Measurements from ENCODE around the gene TFF3. TPM values are rescaled to one million over a fixed set of nuclear protein-coding genes. Genes with fewer than 3 reads are reported as not detected.
A peak's percentile ranks its signal among the peaks of the same experiment; 100 is the strongest.

The TFF3 gene
- total and polyA plus RNA-seq, 5 donors from 2014 or later: not detected

- H3K9me3 ChIP-seq (ENCODE audit: control insufficient read depth in 2 of 2, low read length in 2 of 2): no peaks in the 10 kb centered on the region
- H3K4me1 ChIP-seq (ENCODE audit: control insufficient read depth, insufficient read depth, low read length, poor library complexity, severe bottlenecking): no peaks in the 10 kb centered on the region
- no peak overlapping the region for H3K4me3 ChIP-seq (ENCODE audit: low read depth, low read length)
- peaks cover 0 to 2% (median 0%) of the 10 kb centered on the region in 7 donors for H3K9me3 Mint-ChIP-seq
- H3K4me3 Mint-ChIP-seq: no peak overlapping the region
- peak overlapping the region in 1 of 3 donors; percentile 48 for H3K27ac Mint-ChIP-seq
- no peak for ATAC-seq (ENCODE audit: low read depth in 2 of 2)
- peaks cover 62% of the 10 kb centered on the region for H3K36me3 Mint-ChIP-seq
- no peaks in the 10 kb centered on the region for H3K27me3 Mint-ChIP-seq
- no peaks in the 10 kb centered on the region for H3K4me1 Mint-ChIP-seq
- H3K27me3 ChIP-seq (ENCODE audit: control insufficient read depth, insufficient read depth, low read length): no peaks in the 10 kb centered on the region
- peaks cover 72% of the 10 kb centered on the region for H3K36me3 ChIP-seq (ENCODE audit: control insufficient read depth, insufficient read depth, low read length)
- no peak overlapping the region for H3K27ac ChIP-seq (ENCODE audit: insufficient read depth, low read length, poor library complexity, severe bottlenecking)
- DNase-seq: no peak
Observed at GRCh38 chr21:42285569-42286245, 29.5 kb downstream of the TFF3 start.

DNA sequence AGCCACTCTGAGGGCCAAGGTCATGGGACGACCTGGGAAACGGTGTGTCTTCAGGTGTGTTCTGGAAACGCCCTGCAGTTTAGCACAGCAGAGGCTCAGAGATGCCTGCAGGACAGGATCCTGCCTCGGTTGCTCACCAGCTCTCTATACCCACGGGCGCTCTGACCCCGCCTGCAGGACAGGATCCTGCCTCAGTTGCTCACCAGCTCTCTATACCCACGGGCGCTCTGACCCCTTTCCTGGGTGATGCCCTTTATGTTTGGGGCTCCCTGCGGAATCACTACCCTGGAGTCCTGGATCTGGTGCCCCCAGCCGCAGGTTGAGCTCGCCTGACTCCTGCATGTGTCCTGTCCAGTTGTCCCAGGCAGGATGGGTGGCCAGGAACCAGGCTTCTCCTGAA is 32.5 kb downstream of the TFF3 start:
- Histone ChIP-seq H3K27me3 (ENCODE audit: control insufficient read depth, insufficient read depth, low read length) (no peaks in the 10 kb centered on the region), H3K4me1 (ENCODE audit: control insufficient read depth, insufficient read depth, low read length, poor library complexity, severe bottlenecking) (no peaks in the 10 kb centered on the region), H3K36me3 (ENCODE audit: control insufficient read depth, insufficient read depth, low read length) (peaks cover 62% of the 10 kb centered on the region), H3K9me3 (ENCODE audit: control insufficient read depth in 2 of 2, low read length in 2 of 2) (no peaks in the 10 kb centered on the region), H3K4me3 (ENCODE audit: low read depth, low read length) (no peak overlapping the region), H3K27ac (ENCODE audit: insufficient read depth, low read length, poor library complexity, severe bottlenecking) (no peak overlapping the region)
- Mint-ChIP-seq H3K27me3 (no peaks in the 10 kb centered on the region), H3K27ac (peak overlapping the region in 1 of 3 donors; percentile 26), H3K9me3 (peaks cover 0 to 2% (median 0%) of the 10 kb centered on the region in 7 donors), H3K4me3 (no peak overlapping the region), H3K4me1 (no peaks in the 10 kb centered on the region), H3K36me3 (peaks cover 46% of the 10 kb centered on the region)
- no peak for ATAC-seq (ENCODE audit: low read depth in 2 of 2)
- DNase-seq: no peak

DNA sequence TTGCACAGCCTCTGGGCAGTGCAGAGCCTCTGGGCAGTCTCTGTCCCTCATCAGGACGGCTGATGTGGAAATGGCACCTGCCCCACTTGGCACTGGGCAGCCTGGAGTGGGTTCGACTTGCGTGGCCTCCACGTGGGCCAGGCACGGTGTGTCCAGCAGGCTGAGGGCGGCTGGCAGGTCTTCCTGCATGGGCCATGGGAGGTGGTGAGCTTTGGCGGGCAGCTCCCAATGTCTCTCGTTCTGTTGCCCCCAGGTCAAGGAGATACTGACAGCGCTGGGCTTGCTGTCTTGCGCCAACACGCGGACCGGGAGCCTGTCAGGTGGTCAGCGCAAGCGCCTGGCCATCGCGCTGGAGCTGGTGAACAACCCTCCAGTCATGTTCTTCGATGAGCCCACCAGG is 33.2 kb downstream of the TFF3 start:
- no peaks in the 10 kb centered on the region for H3K4me1 Mint-ChIP-seq
- H3K9me3 Mint-ChIP-seq: peaks cover 0 to 2% (median 0%) of the 10 kb centered on the region in 7 donors
- Histone ChIP-seq H3K27me3 (ENCODE audit: control insufficient read depth, insufficient read depth, low read length) (no peaks in the 10 kb centered on the region), H3K27ac (ENCODE audit: insufficient read depth, low read length, poor library complexity, severe bottlenecking) (no peak overlapping the region), H3K36me3 (ENCODE audit: control insufficient read depth, insufficient read depth, low read length) (peaks cover 59% of the 10 kb centered on the region), H3K9me3 (ENCODE audit: control insufficient read depth in 2 of 2, low read length in 2 of 2) (no peaks in the 10 kb centered on the region), H3K4me3 (ENCODE audit: low read depth, low read length) (no peak overlapping the region), H3K4me1 (ENCODE audit: control insufficient read depth, insufficient read depth, low read length, poor library complexity, severe bottlenecking) (no peaks in the 10 kb centered on the region)
- DNase-seq (no peak), ATAC-seq (ENCODE audit: low read depth in 2 of 2) (no peak)
- no peak overlapping the region for H3K27ac Mint-ChIP-seq
- H3K36me3 Mint-ChIP-seq: peaks cover 46% of the 10 kb centered on the region
- H3K4me3 Mint-ChIP-seq: peak overlapping the region in 1 of 4 donors; percentile 21
- no peaks in the 10 kb centered on the region for H3K27me3 Mint-ChIP-seq

- Mint-ChIP-seq H3K9me3 (peaks cover 0 to 2% (median 0%) of the 10 kb centered on the region in 7 donors), H3K4me3 (no peak overlapping the region), H3K36me3 (peaks cover 41% of the 10 kb centered on the region), H3K4me1 (no peaks in the 10 kb centered on the region), H3K27ac (no peak overlapping the region), H3K27me3 (no peaks in the 10 kb centered on the region)
- H3K9me3 ChIP-seq (ENCODE audit: control insufficient read depth in 2 of 2, low read length in 2 of 2): no peaks in the 10 kb centered on the region
- ATAC-seq (ENCODE audit: low read depth in 2 of 2) (no peak), DNase-seq (no peak)
- no peaks in the 10 kb centered on the region for H3K4me1 ChIP-seq (ENCODE audit: control insufficient read depth, insufficient read depth, low read length, poor library complexity, severe bottlenecking)
- H3K27me3 ChIP-seq (ENCODE audit: control insufficient read depth, insufficient read depth, low read length): no peaks in the 10 kb centered on the region
- H3K27ac ChIP-seq (ENCODE audit: insufficient read depth, low read length, poor library complexity, severe bottlenecking): no peak overlapping the region
- H3K36me3 ChIP-seq (ENCODE audit: control insufficient read depth, insufficient read depth, low read length): peaks cover 57% of the 10 kb centered on the region
- no peak overlapping the region for H3K4me3 ChIP-seq (ENCODE audit: low read depth, low read length)
Observed at GRCh38 chr21:42281181-42281680, 34.0 kb downstream of the TFF3 start.

DNA sequence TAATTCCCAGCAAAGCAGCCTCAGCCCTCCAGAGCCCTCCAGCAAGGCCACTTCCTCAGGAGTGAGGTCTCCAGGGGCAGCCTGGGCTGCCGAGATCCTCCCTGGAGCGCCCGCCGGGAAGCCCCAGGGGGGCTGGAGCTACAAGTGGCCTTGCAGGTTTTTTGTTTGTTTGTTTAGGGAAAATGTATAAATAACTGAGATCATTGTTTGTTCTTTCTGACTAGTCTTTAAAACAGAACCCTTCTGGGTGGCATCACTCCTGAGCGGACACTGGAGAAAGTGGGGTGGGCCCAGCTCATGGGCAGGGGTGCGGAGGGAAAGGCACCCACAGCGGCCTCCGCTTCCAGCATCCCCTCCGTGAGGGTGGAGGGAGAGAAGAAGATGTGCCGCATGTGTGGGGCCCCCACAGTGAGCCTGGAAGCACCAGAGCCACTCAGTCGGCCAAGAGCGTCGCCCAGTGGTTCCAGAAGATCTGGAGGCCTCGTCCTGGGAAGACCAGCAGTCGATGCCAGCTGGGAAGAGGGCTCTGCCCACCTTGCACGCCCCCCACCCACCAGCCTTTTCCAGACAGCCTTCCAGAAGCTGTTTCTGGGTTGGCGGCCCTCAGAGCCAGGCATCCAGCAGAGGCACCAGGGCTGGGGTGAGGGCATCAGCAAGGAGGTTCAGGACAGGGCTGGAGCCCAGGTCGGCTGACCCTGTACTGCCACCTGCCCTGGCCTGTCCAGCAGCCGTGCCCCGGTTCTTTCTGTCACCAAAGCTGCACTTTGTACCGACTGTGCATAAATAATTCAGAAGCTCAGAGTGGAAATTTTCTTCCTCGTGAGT is 34.6 kb downstream of the TFF3 start:
- peaks cover 35% of the 10 kb centered on the region for H3K36me3 Mint-ChIP-seq
- H3K9me3 Mint-ChIP-seq: peaks cover 0 to 2% (median 0%) of the 10 kb centered on the region in 7 donors
- no peaks in the 10 kb centered on the region for H3K27me3 ChIP-seq (ENCODE audit: control insufficient read depth, insufficient read depth, low read length)
- H3K27ac ChIP-seq (ENCODE audit: insufficient read depth, low read length, poor library complexity, severe bottlenecking): no peak overlapping the region
- DNase-seq: no peak
- no peak overlapping the region for H3K4me3 Mint-ChIP-seq
- H3K36me3 ChIP-seq (ENCODE audit: control insufficient read depth, insufficient read depth, low read length): peaks cover 55% of the 10 kb centered on the region
- no peak for ATAC-seq (ENCODE audit: low read depth in 2 of 2)
- H3K27me3 Mint-ChIP-seq: no peaks in the 10 kb centered on the region
- H3K4me1 ChIP-seq (ENCODE audit: control insufficient read depth, insufficient read depth, low read length, poor library complexity, severe bottlenecking): no peaks in the 10 kb centered on the region
- no peak overlapping the region for H3K27ac Mint-ChIP-seq
- no peaks in the 10 kb centered on the region for H3K4me1 Mint-ChIP-seq
- no peak overlapping the region for H3K4me3 ChIP-seq (ENCODE audit: low read depth, low read length)
- H3K9me3 ChIP-seq (ENCODE audit: control insufficient read depth in 2 of 2, low read length in 2 of 2): no peaks in the 10 kb centered on the region

- no peaks in the 10 kb centered on the region for H3K9me3 ChIP-seq (ENCODE audit: control insufficient read depth in 2 of 2, low read length in 2 of 2)
- peaks cover 35% of the 10 kb centered on the region for H3K36me3 Mint-ChIP-seq
- ATAC-seq (ENCODE audit: low read depth in 2 of 2) (no peak), DNase-seq (no peak)
- no peaks in the 10 kb centered on the region for H3K4me1 Mint-ChIP-seq
- H3K4me3 ChIP-seq (ENCODE audit: low read depth, low read length): no peak overlapping the region
- H3K4me3 Mint-ChIP-seq: no peak overlapping the region
- H3K27me3 ChIP-seq (ENCODE audit: control insufficient read depth, insufficient read depth, low read length): no peaks in the 10 kb centered on the region
- no peak overlapping the region for H3K27ac Mint-ChIP-seq
- H3K36me3 ChIP-seq (ENCODE audit: control insufficient read depth, insufficient read depth, low read length): peaks cover 55% of the 10 kb centered on the region
- H3K27me3 Mint-ChIP-seq: no peaks in the 10 kb centered on the region
- H3K4me1 ChIP-seq (ENCODE audit: control insufficient read depth, insufficient read depth, low read length, poor library complexity, severe bottlenecking): no peaks in the 10 kb centered on the region
- peaks cover 0 to 2% (median 0%) of the 10 kb centered on the region in 7 donors for H3K9me3 Mint-ChIP-seq
- H3K27ac ChIP-seq (ENCODE audit: insufficient read depth, low read length, poor library complexity, severe bottlenecking): no peak overlapping the region
Observed at GRCh38 chr21:42279888-42280287, 35.3 kb downstream of the TFF3 start.

GRCh38 chr21:42279341-42279871 is 35.8 kb downstream of the TFF3 start:
- Histone ChIP-seq H3K4me3 (ENCODE audit: low read depth, low read length) (no peak overlapping the region), H3K9me3 (ENCODE audit: control insufficient read depth in 2 of 2, low read length in 2 of 2) (no peaks in the 10 kb centered on the region), H3K27me3 (ENCODE audit: control insufficient read depth, insufficient read depth, low read length) (no peaks in the 10 kb centered on the region), H3K36me3 (ENCODE audit: control insufficient read depth, insufficient read depth, low read length) (peaks cover 52% of the 10 kb centered on the region), H3K4me1 (ENCODE audit: control insufficient read depth, insufficient read depth, low read length, poor library complexity, severe bottlenecking) (no peaks in the 10 kb centered on the region), H3K27ac (ENCODE audit: insufficient read depth, low read length, poor library complexity, severe bottlenecking) (no peak overlapping the region)
- no peak for DNase-seq
- peaks cover 35% of the 10 kb centered on the region for H3K36me3 Mint-ChIP-seq
- H3K4me1 Mint-ChIP-seq: no peaks in the 10 kb centered on the region
- H3K27ac Mint-ChIP-seq: no peak overlapping the region
- no peak for ATAC-seq (ENCODE audit: low read depth in 2 of 2)
- H3K9me3 Mint-ChIP-seq: peaks cover 0 to 2% (median 0%) of the 10 kb centered on the region in 7 donors
- no peak overlapping the region for H3K4me3 Mint-ChIP-seq
- no peaks in the 10 kb centered on the region for H3K27me3 Mint-ChIP-seq

Measured in CD4-positive, CD25-positive, alpha-beta regulatory T cell (primary cell).